HEK293 (cell line): ENCODE data around the gene NPM3.

ENCODE experiments used
- CTCF ChIA-PET: fragments of 350-600 bp; formaldehyde crosslinking; extraction: SDS; loops from one replicate; lab custom pipeline; 2021; ENCODE audit warnings: antibody characterized with exemption; lab: Yijun Ruan, JAX
- POLR2A ChIA-PET: fragments of 300-600 bp; formaldehyde crosslinking; extraction: SDS; loops from one replicate; lab custom pipeline; 2020; ENCODE audit warnings: antibody characterized with exemption, inconsistent platforms; lab: Yijun Ruan, JAX
- H3K27ac ChIP-seq: fragments of 200-500 bp; sonication (Bioruptor generic); 2 replicates; pipeline ENCODE4 v1.5.1; 2014; ENCODE audit warnings: low read depth, low read length, control low read depth, inconsistent platforms; ENCODE audit errors: extremely low read depth
- H3K36me3 ChIP-seq, 2 experiments: fragments of 200-500 bp in 1 of 2; sonication (Bioruptor generic) in 1 of 2; 1 replicate in 1 of 2; 2 replicates in 1 of 2; pipeline ENCODE4 v1.5.1; 2014 to 2017; ENCODE audit warnings: inconsistent platforms in 2 of 2, low read length in 2 of 2; ENCODE audit not compliant: control insufficient read depth in 2 of 2, insufficient read depth in 1 of 2
- H3K4me1 ChIP-seq: fragments of 200-500 bp; sonication (Bioruptor generic); 2 replicates; pipeline ENCODE4 v1.5.1; 2014; ENCODE audit warnings: mild to moderate bottlenecking, low read length, inconsistent platforms; ENCODE audit not compliant: control insufficient read depth, insufficient read depth
- H3K4me3 ChIP-seq: 2 replicates; pipeline ENCODE4 v1.5.1; 2011; ENCODE audit warnings: low read depth, mild to moderate bottlenecking, control low read depth, low read length, moderate library complexity
- H3K9me3 ChIP-seq: fragments of 200-500 bp; sonication (Bioruptor generic); 2 replicates; pipeline ENCODE4 v1.5.1; 2014; ENCODE audit warnings: low read depth, low read length, inconsistent platforms; ENCODE audit not compliant: control insufficient read depth, insufficient read depth
- EGR2 ChIP-seq: fragments of 450-650 bp; formaldehyde crosslinking; IDR thresholded peaks from 2 replicates; pipeline ENCODE4 v1.5.1; 2016; ENCODE audit warnings: low read depth, missing biosample characterization, missing genetic modification characterization
- OSR2 ChIP-seq: fragments of 450-650 bp; formaldehyde crosslinking; IDR thresholded peaks from 2 replicates; pipeline ENCODE4 v1.5.1; 2016; ENCODE audit warnings: missing biosample characterization, missing genetic modification characterization
- PBX3 ChIP-seq: sonication (generic); formaldehyde crosslinking; IDR thresholded peaks from 2 replicates; pipeline ENCODE4 v1.8.1; 2022; ENCODE audit warnings: mild to moderate bottlenecking, moderate library complexity, missing genetic modification reagents
- SP7 ChIP-seq: fragments of 450-650 bp; formaldehyde crosslinking; IDR thresholded peaks from 2 replicates; pipeline ENCODE4 v1.5.1; 2016; ENCODE audit warnings: missing biosample characterization, missing genetic modification characterization
- ZBTB6 ChIP-seq: fragments of 450-650 bp; formaldehyde crosslinking; IDR thresholded peaks from 2 replicates; pipeline ENCODE4 v1.5.1; 2017; ENCODE audit warnings: missing biosample characterization, missing genetic modification characterization
- ZFHX2 ChIP-seq: fragments of 450-650 bp; formaldehyde crosslinking; conservative IDR thresholded peaks from 2 replicates; pipeline ENCODE4 v1.5.1; 2016; ENCODE audit warnings: missing biosample characterization, missing genetic modification characterization
- ZNF335 ChIP-seq: fragments of 450-650 bp; formaldehyde crosslinking; conservative IDR thresholded peaks from 2 replicates; pipeline ENCODE4 v1.5.1; 2016; ENCODE audit warnings: missing biosample characterization, missing genetic modification characterization
- ZNF341 ChIP-seq: fragments of 450-650 bp; formaldehyde crosslinking; IDR thresholded peaks from 2 replicates; pipeline ENCODE4; 2016; ENCODE audit warnings: low read depth, missing biosample characterization, missing genetic modification characterization
- ZNF488 ChIP-seq: fragments of 450-650 bp; formaldehyde crosslinking; IDR thresholded peaks from 2 replicates; pipeline ENCODE4 v1.5.1; 2016; ENCODE audit warnings: missing biosample characterization, missing genetic modification characterization
- ZNF548 ChIP-seq: fragments of 450-650 bp; formaldehyde crosslinking; IDR thresholded peaks from 2 replicates; pipeline ENCODE4 v1.5.1; 2016; ENCODE audit warnings: missing biosample characterization, missing genetic modification characterization
- ZNF555 ChIP-seq: fragments of 450-650 bp; formaldehyde crosslinking; conservative IDR thresholded peaks from 2 replicates; pipeline ENCODE4 v1.5.1; 2017; ENCODE audit warnings: missing biosample characterization, mild to moderate bottlenecking, missing genetic modification characterization, inconsistent platforms
- ZNF580 ChIP-seq: fragments of 450-650 bp; formaldehyde crosslinking; IDR thresholded peaks from 2 replicates; pipeline ENCODE4 v1.5.1; 2016; ENCODE audit warnings: missing biosample characterization, missing genetic modification characterization
- ZNF610 ChIP-seq: fragments of 450-650 bp; formaldehyde crosslinking; IDR thresholded peaks from 2 replicates; pipeline ENCODE4 v1.5.1; 2016; ENCODE audit warnings: missing biosample characterization, missing genetic modification characterization, borderline replicate concordance
- ZNF843 ChIP-seq: fragments of 450-650 bp; formaldehyde crosslinking; IDR thresholded peaks from 2 replicates; pipeline ENCODE4 v1.5.1; 2016; ENCODE audit warnings: missing biosample characterization, missing genetic modification characterization
- TF ChIP-seq, protein P1 (sequence below): fragments of 450-650 bp; formaldehyde crosslinking; IDR thresholded peaks from 2 replicates; pipeline ENCODE4 v1.5.1; 2016; ENCODE audit warnings: missing biosample characterization, missing genetic modification characterization

The NPM3 gene

GRCh38 chr10:101767600-101767945 lies 15.7 kb downstream of the NPM3 start (continued):
- TF ChIP-seq SP7 (tag by site-specific recombination) (peak; percentile 89), ZNF610 (no peak), ZNF488 (tag by site-specific recombination) (peak; percentile 92), OSR2 (tag by site-specific recombination) (peak; percentile 92), ZNF335 (tag by site-specific recombination) (0 out of 2 replicates have a peak, but pooled peaks have one; percentile 43), ZNF341 (tag by site-specific recombination) (0 out of 2 replicates have a peak, but pooled peaks have one; percentile 12), ZFHX2 (tag by site-specific recombination) (peak; percentile 57), EGR2 (tag by site-specific recombination) (peak; percentile 73; the same call in 1 of the 2 replicates), ZBTB6 (tag by site-specific recombination) (no peak), ZNF843 (tag by site-specific recombination) (peak; percentile 91), ZNF580 (tag by site-specific recombination) (peak; percentile 86), ZNF555 (tag by site-specific recombination) (no peak)
- TF ChIP-seq, protein P1, sequence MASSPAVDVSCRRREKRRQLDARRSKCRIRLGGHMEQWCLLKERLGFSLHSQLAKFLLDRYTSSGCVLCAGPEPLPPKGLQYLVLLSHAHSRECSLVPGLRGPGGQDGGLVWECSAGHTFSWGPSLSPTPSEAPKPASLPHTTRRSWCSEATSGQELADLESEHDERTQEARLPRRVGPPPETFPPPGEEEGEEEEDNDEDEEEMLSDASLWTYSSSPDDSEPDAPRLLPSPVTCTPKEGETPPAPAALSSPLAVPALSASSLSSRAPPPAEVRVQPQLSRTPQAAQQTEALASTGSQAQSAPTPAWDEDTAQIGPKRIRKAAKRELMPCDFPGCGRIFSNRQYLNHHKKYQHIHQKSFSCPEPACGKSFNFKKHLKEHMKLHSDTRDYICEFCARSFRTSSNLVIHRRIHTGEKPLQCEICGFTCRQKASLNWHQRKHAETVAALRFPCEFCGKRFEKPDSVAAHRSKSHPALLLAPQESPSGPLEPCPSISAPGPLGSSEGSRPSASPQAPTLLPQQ (tag by site-specific recombination) = 0 out of 2 replicates have a peak, but pooled peaks have one; percentile 54

GRCh38 chr10:101766753-101767599 lies 16.3 kb downstream of the NPM3 start:
- no peaks in the 10 kb centered on the region for H3K9me3 ChIP-seq
- H3K36me3 ChIP-seq = no peaks in the 10 kb centered on the region
- H3K4me3 ChIP-seq = no peak overlapping the region
- TF ChIP-seq ZFHX2 (tag by site-specific recombination) (0 out of 2 replicates have a peak, but pooled peaks have one; percentile 61), PBX3 (no peak)
- TF ChIP-seq, all 188 proteins: peak for 1
- Histone ChIP-seq H3K4me1 (peaks cover 9% of the 10 kb centered on the region; the same call in 1 of the 2 replicates), H3K27ac (no peak overlapping the region; the same call in 1 of the 2 replicates)
- POLR2A ChIA-PET = no interaction called here
- CTCF ChIA-PET = interaction anchor here (1.6 to 3.4 kb wide), 2 partner anchors 14 kb away, joined by 3 to 16 read pairs; no protein-coding TSS in a partner anchor

GRCh38 chr10:101766306-101766705 lies 16.9 kb downstream of the NPM3 start:
- Histone ChIP-seq H3K27ac (no peak overlapping the region), H3K9me3 (no peaks in the 10 kb centered on the region), H3K4me1 (peaks cover 9% of the 10 kb centered on the region; the same call in 1 of the 2 replicates), H3K36me3 (no peaks in the 10 kb centered on the region), H3K4me3 (no peak overlapping the region)
- POLR2A ChIA-PET = no interaction called here
- TF ChIP-seq ZNF548 (tag by site-specific recombination) (no peak), ZNF341 (tag by site-specific recombination) (peak; percentile 78)
- CTCF ChIA-PET = interaction anchor here (1.6 kb wide), 1 partner anchor 15 kb away, joined by 3 read pairs; no protein-coding TSS in a partner anchor
